ENCODE measurements around the gene GLP1R. TPM values are rescaled to one million over a fixed set of nuclear protein-coding genes. Genes with fewer than 3 reads are reported as not detected.

GLP1R gene
- total RNA-seq, 1 donor from 2014 or later, result not detected

- DNase-seq, result no peak
- Mint-ChIP-seq H3K4me3 (ENCODE audit: unreplicated experiment) (no peak overlapping the region), H3K27ac (ENCODE audit: unreplicated experiment) (no peak overlapping the region), H3K36me3 (ENCODE audit: unreplicated experiment) (no peaks in the 10 kb centered on the region), H3K4me1 (ENCODE audit: low read depth, unreplicated experiment) (no peaks in the 10 kb centered on the region), H3K9me3 (ENCODE audit: unreplicated experiment) (no peaks in the 10 kb centered on the region), H3K27me3 (ENCODE audit: unreplicated experiment) (peaks cover 7% of the 10 kb centered on the region)
- TF ChIP-seq CTCF (IDR thresholded peaks at IDR 0.05; ENCODE audit: partially characterized antibody, unreplicated experiment), result no peak
Measured at GRCh38 chr6:39061588-39061987, 13.0 kb downstream of the GLP1R start.

- no peaks in the 10 kb centered on the region for H3K36me3 Mint-ChIP-seq (ENCODE audit: unreplicated experiment)
- H3K9me3 Mint-ChIP-seq (ENCODE audit: unreplicated experiment), result no peaks in the 10 kb centered on the region
- no peak for DNase-seq
- H3K4me1 Mint-ChIP-seq (ENCODE audit: low read depth, unreplicated experiment), result no peaks in the 10 kb centered on the region
- no peak overlapping the region for H3K27ac Mint-ChIP-seq (ENCODE audit: unreplicated experiment)
- H3K4me3 Mint-ChIP-seq (ENCODE audit: unreplicated experiment), result no peak overlapping the region
- peaks cover 6% of the 10 kb centered on the region for H3K27me3 Mint-ChIP-seq (ENCODE audit: unreplicated experiment)
- no peak for TF ChIP-seq CTCF (IDR thresholded peaks at IDR 0.05; ENCODE audit: partially characterized antibody, unreplicated experiment)
Measured at GRCh38 chr6:39062014-39062740, 13.6 kb downstream of the GLP1R start.

GRCh38 chr6:39063526-39063925 lies 14.9 kb downstream of the GLP1R start:
- DNase-seq, result no peak
- H3K27ac Mint-ChIP-seq (ENCODE audit: unreplicated experiment), result no peak overlapping the region

GRCh38 chr6:39065561-39065960 lies 17.0 kb downstream of the GLP1R start:
- TF ChIP-seq CTCF (IDR thresholded peaks at IDR 0.05; ENCODE audit: partially characterized antibody, unreplicated experiment), result no peak
- no peaks in the 10 kb centered on the region for H3K36me3 Mint-ChIP-seq (ENCODE audit: unreplicated experiment)
- H3K4me3 Mint-ChIP-seq (ENCODE audit: unreplicated experiment), result no peak overlapping the region
- H3K9me3 Mint-ChIP-seq (ENCODE audit: unreplicated experiment), result no peaks in the 10 kb centered on the region
- peaks cover 3% of the 10 kb centered on the region for H3K27me3 Mint-ChIP-seq (ENCODE audit: unreplicated experiment)
- no peaks in the 10 kb centered on the region for H3K4me1 Mint-ChIP-seq (ENCODE audit: low read depth, unreplicated experiment)
- no peak overlapping the region for H3K27ac Mint-ChIP-seq (ENCODE audit: unreplicated experiment)
- DNase-seq, result no peak

More at GRCh38 chr6:39063526-39063925, 14.9 kb downstream of the GLP1R start:
- no peaks in the 10 kb centered on the region for H3K9me3 Mint-ChIP-seq (ENCODE audit: unreplicated experiment)
- H3K27me3 Mint-ChIP-seq (ENCODE audit: unreplicated experiment), result peaks cover 5% of the 10 kb centered on the region
- TF ChIP-seq CTCF (IDR thresholded peaks at IDR 0.05; ENCODE audit: partially characterized antibody, unreplicated experiment), result no peak
- no peak overlapping the region for H3K4me3 Mint-ChIP-seq (ENCODE audit: unreplicated experiment)
- no peaks in the 10 kb centered on the region for H3K4me1 Mint-ChIP-seq (ENCODE audit: low read depth, unreplicated experiment)
- no peaks in the 10 kb centered on the region for H3K36me3 Mint-ChIP-seq (ENCODE audit: unreplicated experiment)

GRCh38 chr6:39068391-39068790 lies 19.8 kb downstream of the GLP1R start:
- TF ChIP-seq CTCF (IDR thresholded peaks at IDR 0.05; ENCODE audit: partially characterized antibody, unreplicated experiment), result no peak
- DNase-seq, result no peak
- H3K36me3 Mint-ChIP-seq (ENCODE audit: unreplicated experiment), result no peaks in the 10 kb centered on the region
- H3K9me3 Mint-ChIP-seq (ENCODE audit: unreplicated experiment), result no peaks in the 10 kb centered on the region
- H3K4me1 Mint-ChIP-seq (ENCODE audit: low read depth, unreplicated experiment), result no peaks in the 10 kb centered on the region
- no peak overlapping the region for H3K4me3 Mint-ChIP-seq (ENCODE audit: unreplicated experiment)
- peaks cover 6% of the 10 kb centered on the region for H3K27me3 Mint-ChIP-seq (ENCODE audit: unreplicated experiment)
- no peak overlapping the region for H3K27ac Mint-ChIP-seq (ENCODE audit: unreplicated experiment)

All from glutamatergic neuron (in vitro differentiated cells).